Progenitor cell of endocrine pancreas (in vitro differentiated cells): ENCODE data around the gene TMEM167A. TPM values are rescaled to one million over a fixed set of nuclear protein-coding genes. Genes with fewer than 3 reads are reported as not detected.

Source experiments
- DNase-seq: peaks from one replicate; pipeline ENCODE4 v3.0.0; 2021; ENCODE audit warnings: low spot score; ENCODE audit not compliant: unreplicated experiment
- H3K27ac Mint-ChIP-seq: 2 replicates; pipeline ENCODE4 v1.8.0; 2021; ENCODE audit warnings: mild to moderate bottlenecking, moderate library complexity, mixed read lengths
- H3K27me3 Mint-ChIP-seq: 2 replicates; pipeline ENCODE4 v1.8.0; 2021; ENCODE audit warnings: mixed read lengths
- H3K36me3 Mint-ChIP-seq: 2 replicates; pipeline ENCODE4 v1.8.0; 2022; ENCODE audit warnings: mixed read lengths; ENCODE audit not compliant: insufficient read depth
- H3K4me1 Mint-ChIP-seq: 2 replicates; pipeline ENCODE4 v1.8.0; 2021; ENCODE audit warnings: low read depth, mixed read lengths
- H3K4me3 Mint-ChIP-seq: 2 replicates; pipeline ENCODE4 v1.8.0; 2021; ENCODE audit warnings: low read depth, mild to moderate bottlenecking, moderate library complexity, mixed read lengths
- H3K9me3 Mint-ChIP-seq: 2 replicates; pipeline ENCODE4 v1.8.0; 2021; ENCODE audit warnings: low read depth, mixed read lengths
- CTCF ChIP-seq: fragments of 200-600 bp; sonication (generic); IDR thresholded peaks from one replicate; pipeline ENCODE4 v1.5.0; 2021; ENCODE audit warnings: antibody characterized with exemption, mild to moderate bottlenecking; ENCODE audit not compliant: unreplicated experiment
- total RNA-seq: library from RNA; stranded (reverse); gene quantifications from 2 replicates; pipeline ENCODE4 v1.2.1, GENCODE V29; 2021

The TMEM167A gene
- total RNA-seq, 1 donor from 2014 or later: 152 TPM

GRCh38 chr5:83059341-83059740 is 17.9 kb downstream of the TMEM167A start:
- Mint-ChIP-seq H3K4me3 (no peak overlapping the region), H3K27me3 (no peaks in the 10 kb centered on the region), H3K27ac (no peak overlapping the region), H3K4me1 (peaks cover 9% of the 10 kb centered on the region), H3K9me3 (no peaks in the 10 kb centered on the region), H3K36me3 (peaks cover 16% of the 10 kb centered on the region)
- no peak for DNase-seq
- TF ChIP-seq CTCF: no peak

- no peak for TF ChIP-seq CTCF
- DNase-seq: no peak
- no peaks in the 10 kb centered on the region for H3K27me3 Mint-ChIP-seq
- no peak overlapping the region for H3K4me3 Mint-ChIP-seq
- H3K27ac Mint-ChIP-seq: no peak overlapping the region
- peaks cover 9% of the 10 kb centered on the region for H3K4me1 Mint-ChIP-seq
- H3K9me3 Mint-ChIP-seq: no peaks in the 10 kb centered on the region
- peaks cover 19% of the 10 kb centered on the region for H3K36me3 Mint-ChIP-seq
Observed at GRCh38 chr5:83058726-83059125, 18.5 kb downstream of the TMEM167A start.

- no peak overlapping the region for H3K27ac Mint-ChIP-seq
- DNase-seq: no peak
Observed at GRCh38 chr5:83055166-83055565, 22.0 kb downstream of the TMEM167A start.

GRCh38 chr5:83050723-83051340 is 26.4 kb downstream of the TMEM167A start:
- Mint-ChIP-seq H3K27me3 (no peaks in the 10 kb centered on the region), H3K4me1 (peaks cover 5% of the 10 kb centered on the region), H3K4me3 (no peak overlapping the region), H3K27ac (no peak overlapping the region), H3K36me3 (peaks cover 26% of the 10 kb centered on the region), H3K9me3 (no peaks in the 10 kb centered on the region)
- DNase-seq: no peak
- no peak for TF ChIP-seq CTCF

More at GRCh38 chr5:83055166-83055565, 22.0 kb downstream of the TMEM167A start:
- H3K27me3 Mint-ChIP-seq: no peaks in the 10 kb centered on the region
- H3K4me3 Mint-ChIP-seq: no peak overlapping the region
- TF ChIP-seq CTCF: no peak
- peaks cover 27% of the 10 kb centered on the region for H3K36me3 Mint-ChIP-seq
- peaks cover 9% of the 10 kb centered on the region for H3K4me1 Mint-ChIP-seq
- no peaks in the 10 kb centered on the region for H3K9me3 Mint-ChIP-seq

GRCh38 chr5:83049370-83049885 is 27.8 kb downstream of the TMEM167A start:
- H3K36me3 Mint-ChIP-seq: peaks cover 19% of the 10 kb centered on the region
- no peak for DNase-seq
- no peak overlapping the region for H3K4me3 Mint-ChIP-seq
- H3K27me3 Mint-ChIP-seq: no peaks in the 10 kb centered on the region
- no peaks in the 10 kb centered on the region for H3K9me3 Mint-ChIP-seq
- H3K27ac Mint-ChIP-seq: no peak overlapping the region
- TF ChIP-seq CTCF: no peak
- no peaks in the 10 kb centered on the region for H3K4me1 Mint-ChIP-seq
